Activated CD4-positive, alpha-beta T cell treated with anti-CD3 and anti-CD28 coated beads, Interleukin-2, Interleukin-6, amounts not matched to agents 100 ng/mL and 50 ng/mL, durations not matched to agents 16 hours and 8 hours (primary cell): Measurements from ENCODE around the gene PYGO2.

Source experiments
- DNase-seq: peaks from one replicate; pipeline ENCODE4 v3.0.0-alpha.2; 2020

The PYGO2 gene

DNA sequence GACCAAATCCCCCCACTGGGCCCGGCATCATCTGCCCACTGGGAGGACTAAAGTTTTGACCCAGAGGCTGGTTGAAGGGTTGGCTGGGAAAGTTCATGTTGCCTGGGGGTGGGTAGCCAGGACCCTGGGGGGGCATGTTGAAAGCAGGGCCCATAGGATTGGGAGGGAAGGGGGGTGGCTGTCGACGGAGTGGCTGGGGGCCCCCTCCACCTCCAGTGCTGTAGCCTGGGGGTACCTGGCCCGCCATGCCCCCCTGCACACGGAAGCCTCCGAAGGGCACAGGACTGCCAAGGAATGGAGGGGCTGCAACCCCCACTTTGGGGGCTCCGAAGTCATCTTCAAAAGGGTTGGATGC is 2.2 kb downstream of the PYGO2 start:
- DNase-seq: no peak

DNA sequence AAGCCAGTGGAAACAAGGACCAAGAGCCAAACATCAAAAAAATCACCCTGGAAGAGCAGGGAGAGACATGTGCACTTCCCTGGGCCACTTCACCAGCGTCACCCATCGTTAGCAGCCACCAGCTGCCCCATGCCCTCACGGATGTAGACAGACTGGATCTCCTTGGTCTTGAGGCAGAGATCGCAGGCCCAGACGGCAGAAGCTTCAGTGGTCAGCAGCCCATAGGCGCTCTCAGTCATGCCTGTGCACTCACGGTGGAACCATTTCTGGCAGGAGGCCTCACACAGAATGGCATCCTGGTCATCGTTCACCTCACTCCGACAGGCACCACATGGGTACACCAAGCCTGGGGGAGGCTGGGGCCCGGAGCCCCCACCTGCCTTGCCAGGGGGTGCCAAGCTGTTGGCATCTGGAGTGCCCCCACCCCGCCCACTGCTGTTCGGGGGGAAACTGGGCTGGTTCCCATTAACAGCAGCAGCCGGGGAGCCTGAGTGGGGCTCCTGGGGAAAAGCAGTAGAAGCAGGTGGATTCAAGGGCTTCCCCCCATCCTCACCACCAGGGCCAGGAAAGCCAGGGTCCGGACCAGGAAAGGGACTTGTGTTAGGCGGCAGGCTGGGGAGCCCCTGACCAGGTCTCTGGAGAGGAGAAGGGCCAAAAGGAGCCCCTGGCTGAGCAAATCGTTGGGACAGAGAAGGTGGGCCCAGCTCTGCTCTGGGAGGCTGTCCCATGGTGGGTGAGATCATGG is 2.7 kb downstream of the PYGO2 start:
- DNase-seq: no peak

DNA sequence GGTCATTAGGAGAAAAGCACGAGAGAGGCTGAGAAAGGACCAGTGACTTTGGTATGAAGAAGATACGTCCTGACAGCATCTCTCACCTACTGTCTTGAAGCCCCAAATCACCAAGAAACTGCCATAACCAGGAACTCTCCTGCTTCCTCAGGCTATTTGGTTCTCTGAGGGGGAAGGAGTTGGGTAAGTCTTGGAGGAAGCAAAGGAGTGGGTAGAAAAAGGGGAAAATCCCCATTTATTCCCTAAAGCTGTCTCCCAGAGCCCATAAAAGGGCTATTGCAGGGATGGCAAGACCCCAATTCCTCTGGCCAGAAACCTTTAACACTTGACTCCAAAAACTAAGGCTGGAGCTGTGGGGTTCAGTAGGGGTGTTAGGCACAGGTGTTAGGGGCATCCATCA is 3.5 kb downstream of the PYGO2 start:
- DNase-seq: no peak

DNA sequence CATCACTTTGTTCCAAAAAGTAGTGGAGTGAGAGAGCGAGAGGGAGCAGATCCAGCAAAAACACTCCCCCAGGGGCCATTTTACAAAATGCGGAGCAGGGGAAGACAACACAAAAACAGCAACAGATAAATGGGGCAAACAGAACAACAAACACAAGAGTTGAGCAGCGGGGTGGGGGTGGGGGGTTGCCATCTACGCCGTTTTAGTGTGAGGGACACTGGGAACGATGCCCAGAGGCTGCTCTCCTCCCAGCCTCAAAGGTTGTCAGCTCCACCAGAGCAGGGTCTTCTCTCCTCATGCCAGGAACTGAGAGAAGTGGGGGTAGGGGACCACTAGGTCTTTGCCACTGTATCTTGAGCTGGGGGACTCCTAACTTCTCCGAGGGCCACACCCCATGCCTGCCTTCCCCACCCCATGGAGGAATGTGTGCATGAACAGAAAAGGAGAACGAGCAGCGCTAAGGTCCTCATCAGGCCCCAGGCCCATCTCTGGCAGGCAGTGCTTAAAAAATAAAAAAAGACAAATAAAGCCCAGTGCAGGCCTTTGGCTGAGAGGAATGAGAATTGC is 4.4 kb downstream of the PYGO2 start:
- no peak for DNase-seq

DNA sequence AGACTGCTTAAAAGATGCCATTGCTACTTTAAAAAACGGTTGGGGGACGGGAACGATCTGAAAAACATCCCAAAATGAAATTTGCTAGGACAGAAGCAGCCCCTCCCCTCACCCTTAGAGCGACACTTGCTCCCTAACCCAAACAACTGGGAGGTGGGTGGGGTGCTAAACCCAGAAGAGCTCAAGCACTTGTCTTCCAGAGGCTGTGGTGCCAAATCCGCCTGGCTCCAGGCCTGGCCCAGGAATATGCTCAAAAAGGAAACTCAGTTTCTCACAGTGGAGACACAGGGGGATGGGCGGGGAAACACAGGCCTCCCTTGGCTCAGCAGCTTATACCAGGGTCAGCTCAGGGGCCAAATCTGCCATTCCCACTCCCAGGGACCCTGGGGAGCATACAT is 5.0 kb downstream of the PYGO2 start:
- no peak for DNase-seq

DNA sequence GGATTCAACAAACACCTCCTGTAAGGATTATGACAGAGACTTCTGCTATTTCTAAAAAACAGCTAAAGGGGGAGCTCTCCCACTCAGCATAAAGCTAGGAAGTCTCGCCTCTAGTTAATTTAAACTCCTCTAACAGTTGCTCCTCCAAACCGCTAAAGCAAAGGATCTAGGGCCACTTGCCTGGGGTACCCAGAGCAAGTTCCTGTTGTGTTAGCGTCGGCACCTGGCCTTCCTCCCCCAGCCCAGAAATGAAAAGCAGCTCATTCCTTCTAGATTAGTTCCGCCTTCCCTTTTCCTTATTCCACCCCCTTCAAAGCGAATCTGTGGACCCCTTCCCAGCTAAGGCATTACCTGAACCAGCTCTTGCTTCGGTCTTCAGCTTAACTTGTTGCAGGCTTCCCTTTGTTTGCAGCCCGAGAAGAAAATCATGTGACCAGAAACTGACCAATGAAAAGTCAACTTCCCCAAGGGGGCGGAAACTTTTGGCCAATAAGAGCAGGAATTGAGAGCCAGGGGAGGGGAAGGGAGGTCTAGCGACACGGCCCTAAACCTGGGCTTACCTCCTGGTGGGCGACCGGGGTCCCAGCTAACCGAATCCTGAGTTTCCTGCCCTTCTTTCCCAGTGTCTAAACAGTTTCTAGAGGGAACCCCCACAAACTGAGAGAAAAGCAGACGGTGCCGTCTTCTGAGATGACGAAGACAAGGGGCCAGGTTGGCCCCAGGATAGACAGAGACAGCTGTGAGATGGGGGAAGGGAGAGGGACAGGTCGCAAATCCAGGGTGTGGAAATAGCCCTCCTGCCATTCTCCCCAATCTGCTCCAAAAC is 5.7 kb downstream of the PYGO2 start, which contains the start of gene PBXIP1:
Gene PBXIP1 (minus strand): TSS at position 382 of the 826 bp plus-strand sequence. CDS start 2,378 bp downstream, outside the sequence.
- DNase-seq: peak; percentile 93

DNA sequence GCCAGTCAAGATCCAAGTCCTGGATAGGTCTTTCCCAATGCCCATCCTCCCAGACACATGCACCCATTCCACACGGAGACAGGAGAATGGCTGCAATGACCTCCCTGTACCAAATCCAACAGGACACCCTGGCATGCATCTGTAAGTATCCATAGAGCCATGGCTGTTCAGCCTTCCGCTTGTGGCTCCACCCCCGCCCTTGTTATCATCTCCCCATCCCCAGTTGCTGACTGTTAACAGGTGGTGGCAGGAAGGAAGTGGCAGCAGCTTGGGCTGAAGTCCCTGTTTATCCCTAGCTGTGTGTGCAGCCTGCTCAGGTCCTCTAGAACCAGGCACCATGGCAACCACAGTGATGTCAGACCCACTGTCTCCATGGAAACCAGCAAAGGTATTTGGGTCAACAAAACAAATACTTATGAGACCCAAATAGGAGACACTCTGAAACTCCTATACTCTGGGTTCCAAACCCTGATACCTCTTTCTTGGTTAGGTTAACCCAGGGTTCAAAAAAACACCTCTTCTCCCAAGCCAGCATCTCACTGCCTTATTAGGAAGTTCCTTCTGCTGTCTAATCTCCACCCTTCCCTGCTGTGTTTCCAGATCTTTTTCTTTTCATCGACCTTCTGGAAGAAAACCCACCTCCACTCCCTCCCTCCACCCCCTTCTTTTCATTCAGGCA is 6.4 kb downstream of the PYGO2 start:
- DNase-seq: peak; percentile 93

DNA sequence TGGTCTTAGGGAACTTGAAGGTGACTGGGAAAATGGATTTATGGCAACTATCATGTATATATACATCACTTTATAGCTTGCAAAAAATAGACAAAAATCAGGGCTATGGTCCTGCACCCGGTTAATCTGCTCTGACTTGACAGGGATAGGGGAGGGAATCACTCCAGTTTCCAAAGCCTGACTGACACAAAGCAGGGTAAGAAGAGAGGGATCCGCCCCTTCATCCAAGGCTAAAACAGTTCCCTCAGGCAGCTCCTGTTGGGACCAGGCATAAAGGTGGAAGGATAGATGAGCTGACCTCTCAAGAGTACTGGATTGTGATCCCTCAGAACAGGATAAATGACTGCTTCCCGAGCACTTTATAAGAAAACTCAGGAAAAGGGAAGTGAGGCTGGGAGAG is 7.0 kb downstream of the PYGO2 start:
- DNase-seq: no peak

DNA sequence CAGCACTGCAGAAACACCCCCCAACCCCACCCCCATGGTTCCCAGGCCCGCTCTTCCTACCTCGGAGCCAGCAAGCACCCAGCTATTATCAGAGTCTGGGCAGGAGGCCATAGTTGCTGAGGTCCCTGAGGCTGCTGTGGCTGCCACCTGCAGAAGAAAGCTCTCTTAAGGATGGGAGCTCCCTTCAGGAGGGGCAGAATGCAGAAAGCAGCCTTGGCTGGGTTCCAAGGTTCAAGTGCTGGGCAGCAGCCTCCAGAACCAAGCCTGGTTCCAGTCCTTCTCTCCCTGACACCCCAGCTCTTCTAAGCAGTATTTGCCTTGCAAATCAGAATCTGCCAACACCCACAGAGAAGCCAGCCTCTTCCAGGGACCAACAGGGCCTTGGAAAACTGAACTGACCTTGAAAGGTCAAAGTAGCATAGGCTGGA is 8.0 kb downstream of the PYGO2 start:
- no peak for DNase-seq

DNA sequence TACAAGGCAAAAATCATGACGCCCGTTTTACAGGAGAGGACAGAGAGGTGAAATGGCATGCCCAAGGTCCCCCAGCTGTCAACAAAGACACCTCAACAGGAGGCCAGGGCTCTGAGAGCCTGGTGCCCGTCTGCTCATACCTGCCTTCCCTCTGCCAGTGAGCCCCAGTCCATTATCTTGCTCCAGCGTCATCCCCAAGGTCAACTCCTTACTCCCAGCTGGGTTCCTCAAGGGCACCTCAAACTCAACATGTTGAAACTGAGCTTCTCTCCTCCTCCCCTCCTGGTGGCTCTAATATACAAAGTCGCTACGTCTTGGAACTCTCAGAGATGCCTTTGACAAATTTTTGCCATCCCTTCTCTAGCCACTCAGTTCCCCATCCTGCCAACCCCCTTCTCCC is 8.9 kb downstream of the PYGO2 start:
- no peak for DNase-seq

DNA sequence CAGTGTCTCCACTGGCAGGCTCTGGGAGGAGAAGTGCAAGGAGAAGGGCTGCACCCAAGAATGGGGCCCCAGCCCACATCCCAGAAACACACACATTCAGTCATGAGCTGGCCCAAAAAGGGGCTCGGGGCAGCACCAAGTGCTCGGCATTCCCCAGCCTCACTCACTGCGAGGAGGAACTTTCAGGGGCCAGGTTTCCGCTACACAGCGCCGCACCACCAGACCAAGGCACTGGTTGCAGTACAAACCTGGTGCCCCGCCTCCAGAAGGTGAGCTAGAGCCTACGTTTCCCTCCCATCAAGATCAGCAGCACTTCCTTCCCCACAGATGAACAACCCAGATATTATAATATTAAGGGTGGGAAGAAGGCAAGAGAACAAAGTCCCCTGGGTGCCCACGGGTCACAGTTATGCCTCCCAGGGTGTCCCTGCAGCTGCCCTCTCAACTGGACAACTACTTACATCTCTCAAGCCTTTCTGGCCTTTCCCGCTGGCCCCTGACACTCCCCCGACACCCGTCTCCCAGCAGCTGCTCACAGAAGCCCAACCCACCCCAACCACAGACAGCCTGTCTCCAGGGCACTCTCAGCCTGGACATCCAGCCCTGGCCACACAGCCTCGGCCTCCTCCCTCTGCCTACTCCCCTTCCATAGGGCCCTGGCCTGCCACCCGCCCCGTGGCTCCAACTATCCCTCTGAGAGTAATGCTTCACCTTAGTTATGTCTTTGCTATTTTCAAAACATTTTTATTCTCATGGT is 9.5 kb downstream of the PYGO2 start:
- peak; percentile 39 for DNase-seq

DNA sequence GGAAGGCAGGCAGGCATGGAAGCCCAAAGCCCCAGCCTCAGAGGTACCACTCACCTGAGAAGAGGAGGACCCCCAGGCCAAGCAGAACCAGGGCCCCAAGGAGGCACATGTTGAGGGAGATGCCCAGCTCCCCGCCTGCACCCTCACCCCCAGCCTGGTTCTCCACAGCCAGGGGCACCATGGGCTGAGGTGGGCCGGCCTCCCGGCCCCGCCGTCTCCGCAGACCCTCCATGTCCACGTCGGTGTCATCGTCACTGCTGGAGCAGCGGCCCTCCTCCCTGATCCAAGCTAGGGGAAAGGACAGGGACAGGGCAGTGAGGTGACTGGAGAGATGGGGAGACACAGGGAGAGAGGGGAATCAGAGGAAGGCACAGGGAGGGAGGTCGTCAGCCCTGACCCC is 13.5 kb downstream of the PYGO2 start:
- DNase-seq: no peak

DNA sequence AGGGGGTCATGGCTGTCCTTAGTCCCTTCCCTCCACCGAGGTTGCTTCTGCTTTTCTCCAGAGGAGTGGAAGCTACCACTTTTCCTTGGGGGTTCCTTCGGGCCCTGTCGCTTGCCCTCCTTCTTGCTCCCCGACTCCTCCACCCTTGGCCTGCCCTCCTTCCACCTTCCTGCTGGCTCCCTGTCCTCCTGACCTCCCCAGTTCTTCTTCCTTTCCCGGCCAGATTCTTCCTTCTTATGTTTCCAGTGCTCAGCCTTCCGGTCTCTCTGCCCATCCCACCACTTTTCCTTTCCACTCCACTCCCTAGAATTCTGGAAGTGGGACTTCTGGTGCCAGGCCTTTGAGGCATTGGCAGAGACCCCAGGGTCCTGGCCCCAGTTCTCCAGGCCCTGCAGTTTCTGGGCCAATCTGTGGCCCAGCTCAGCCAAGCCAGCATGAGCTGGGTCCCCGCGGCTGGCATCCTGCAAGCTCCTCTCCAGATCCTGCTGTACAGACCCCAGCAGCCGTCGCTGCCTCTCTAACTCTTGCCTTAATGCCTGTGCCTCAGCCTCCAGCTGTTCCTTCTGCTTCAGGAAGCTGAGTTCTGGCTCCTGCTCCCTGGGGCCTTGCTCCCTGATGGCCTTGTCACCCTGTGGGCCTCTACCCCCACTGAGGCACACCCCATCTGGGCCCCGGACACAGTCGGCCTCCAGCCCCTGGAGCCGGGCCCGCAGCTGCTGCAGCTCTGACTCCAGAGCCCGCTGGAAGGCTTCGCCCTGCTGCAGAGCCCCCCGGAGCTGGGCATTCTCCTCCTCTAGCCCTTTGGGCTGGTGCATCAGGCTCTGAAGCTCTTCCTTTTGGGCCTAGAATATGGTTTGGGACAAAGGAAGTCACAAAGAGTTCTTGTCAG is 15.4 kb downstream of the PYGO2 start:
- no peak for DNase-seq

DNA sequence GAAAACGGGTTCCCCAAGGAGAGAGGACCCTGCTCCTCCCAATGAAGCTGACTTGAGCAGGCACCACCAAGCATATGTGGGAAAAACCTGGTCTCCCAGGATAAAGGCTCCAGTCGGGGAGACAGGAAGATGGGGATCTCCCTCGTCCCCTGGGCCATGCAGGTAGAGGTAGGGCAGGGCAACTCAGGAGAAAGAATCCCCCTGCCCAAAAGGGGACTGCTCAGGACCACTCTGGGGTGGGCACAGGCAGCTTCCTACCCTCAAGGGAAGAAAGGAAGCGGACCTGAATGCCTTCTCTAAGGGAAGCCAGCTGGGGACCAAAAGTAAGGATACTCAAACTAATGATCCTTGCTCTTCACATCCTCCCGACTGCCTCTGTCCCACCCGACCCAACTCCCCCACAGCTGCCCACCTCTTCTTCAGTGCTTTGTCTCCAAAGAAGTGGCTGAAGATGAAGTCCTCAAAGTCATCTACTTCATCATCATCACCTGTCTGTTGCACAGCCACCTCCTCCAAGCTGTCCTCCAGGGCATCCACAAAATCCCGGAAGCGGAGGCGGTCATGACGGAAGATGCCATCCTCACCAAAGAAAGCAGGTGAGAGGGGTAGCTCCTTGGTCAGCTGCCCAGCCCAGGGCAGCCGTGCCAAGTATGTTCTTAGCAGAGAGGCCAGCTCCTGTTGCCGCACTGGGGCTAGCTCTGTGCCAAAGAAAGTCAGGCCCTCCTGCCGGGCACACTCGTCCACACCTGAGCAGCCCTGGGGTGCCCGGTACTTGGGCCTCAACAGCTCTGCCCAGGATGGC is 16.2 kb downstream of the PYGO2 start:
- no peak for DNase-seq

DNA sequence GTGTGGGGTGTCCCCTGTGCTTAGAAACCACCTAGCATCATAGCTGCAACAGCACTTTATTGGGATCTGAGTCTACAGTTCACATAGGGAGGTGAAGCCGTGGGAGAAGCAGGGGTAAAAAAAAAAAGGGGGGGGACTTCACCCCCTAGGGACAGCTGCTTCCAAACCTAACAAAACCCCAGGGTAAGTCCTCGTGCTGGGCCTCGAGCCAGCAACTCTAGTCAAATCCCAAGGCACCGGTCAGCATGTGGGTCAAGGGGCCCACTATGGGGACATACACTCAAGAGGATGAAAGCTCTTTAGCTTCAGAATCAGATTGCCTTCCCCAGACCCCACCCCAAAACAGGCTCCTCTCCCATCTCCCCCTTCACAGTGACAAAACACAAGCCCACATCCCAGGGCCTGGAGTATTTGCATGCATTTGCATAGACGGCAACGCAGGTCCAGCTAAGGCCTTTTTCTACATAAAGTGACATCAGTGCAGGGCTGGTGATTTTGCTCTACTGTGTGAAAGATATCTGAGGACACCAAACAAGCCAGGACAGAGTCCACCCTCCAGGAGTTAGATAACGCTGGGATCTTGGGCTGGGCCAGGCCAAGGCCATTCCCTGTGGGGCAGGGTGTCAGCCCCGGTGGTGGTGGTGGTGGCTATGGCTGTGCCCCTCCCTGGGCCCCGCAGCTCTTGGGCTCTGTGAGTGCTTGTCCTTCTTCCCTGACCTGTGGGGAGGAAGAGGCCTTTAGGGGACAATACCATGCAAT is 17.0 kb downstream of the PYGO2 start:
- no peak for DNase-seq

DNA sequence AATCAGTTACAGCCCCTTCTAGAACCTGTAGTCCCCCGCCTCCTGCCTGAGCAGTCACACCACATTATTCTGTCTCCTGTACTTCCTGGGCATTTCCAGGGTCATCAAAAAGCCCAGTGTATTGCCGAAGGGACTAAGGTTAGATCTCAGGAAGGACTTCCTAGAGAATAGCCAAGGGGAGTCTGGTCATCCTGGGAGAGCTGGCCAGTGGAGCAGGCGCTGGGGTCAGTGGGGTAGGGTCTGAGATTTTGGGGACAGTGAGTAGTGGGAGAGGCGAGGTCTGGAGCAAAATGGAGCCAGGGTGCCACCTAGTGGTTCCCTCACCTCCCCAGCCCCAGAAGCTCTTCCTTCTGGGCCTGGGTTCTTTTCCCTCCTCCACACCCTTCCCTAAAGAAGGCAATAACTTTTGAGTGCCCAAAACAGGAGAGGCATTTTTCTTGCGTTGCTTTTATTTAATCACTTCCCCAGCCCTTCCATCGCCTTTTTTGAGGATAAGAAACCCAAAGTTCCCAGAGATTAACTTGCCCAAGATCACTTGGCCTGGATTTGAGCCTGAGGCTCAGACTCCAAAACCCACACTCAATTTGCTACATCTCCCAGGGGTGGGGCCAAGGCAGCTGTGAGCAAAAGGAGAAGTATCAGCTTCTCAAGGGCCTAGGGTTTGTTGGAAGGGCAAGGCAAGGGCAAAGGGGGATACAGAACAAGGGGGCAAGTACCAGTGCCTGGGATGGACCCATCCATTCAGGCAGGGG is 17.8 kb downstream of the PYGO2 start:
- peak; percentile 64 for DNase-seq

DNA sequence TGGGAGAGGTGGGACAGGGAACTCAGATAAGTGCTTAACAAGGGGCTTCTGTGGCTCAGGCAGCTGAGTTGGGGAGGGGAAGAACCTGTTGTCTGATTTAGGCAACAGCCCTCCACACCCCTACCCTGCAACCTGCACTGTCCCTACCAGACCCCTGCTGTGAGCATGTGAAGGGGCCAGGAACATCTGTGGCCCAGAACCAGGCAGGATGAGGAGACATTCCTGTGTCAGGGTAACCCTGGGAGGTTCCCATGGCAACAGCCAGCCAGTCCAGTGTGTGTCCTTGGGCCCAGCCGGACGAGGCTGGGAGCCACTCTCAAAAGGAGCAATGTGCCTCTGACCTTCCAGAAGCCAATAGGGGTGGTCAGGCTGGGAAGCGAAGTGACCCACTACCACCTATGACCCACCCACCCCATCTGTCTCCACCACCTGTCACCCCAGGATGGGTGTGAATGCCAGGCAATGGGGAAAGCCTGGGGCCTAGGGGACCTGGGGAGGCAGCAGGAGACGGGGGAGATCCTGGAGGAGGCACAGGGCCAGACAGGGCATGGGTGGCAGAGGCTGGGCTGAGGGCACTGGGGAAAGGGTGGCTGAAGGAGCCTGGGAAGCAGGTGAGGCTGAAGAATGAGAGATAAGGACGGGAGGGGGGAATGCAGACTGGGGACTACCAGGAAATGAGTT is 20.1 kb downstream of the PYGO2 start:
- no peak for DNase-seq

DNA sequence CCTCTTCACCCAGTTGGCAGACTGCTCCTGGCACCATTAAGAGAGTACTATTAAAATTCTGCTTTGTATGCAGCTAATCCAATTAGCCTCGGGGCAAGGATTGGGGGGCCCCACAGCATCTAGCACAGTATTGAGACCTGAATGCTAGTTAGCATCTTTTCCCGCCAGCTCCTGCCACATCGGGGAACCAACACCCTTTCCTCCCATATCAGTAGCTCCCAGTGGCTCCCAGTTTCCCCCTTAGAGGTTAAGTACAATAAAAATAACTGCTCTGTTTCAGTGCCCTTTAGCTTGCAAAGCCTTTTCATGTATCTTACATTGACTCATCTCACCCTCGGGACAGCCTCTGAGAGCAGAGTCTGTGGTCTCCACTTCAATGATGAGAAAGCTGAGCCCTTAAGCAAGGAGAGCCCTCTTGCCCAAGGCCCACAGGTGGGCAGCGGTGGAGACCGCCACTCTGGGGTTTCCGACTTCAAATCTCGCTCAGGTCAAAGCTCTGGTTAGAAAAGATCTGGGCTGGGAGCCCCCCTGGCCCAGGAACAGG is 20.9 kb downstream of the PYGO2 start:
- peak; percentile 69 for DNase-seq
